ENCODE data around the gene RILP.

DNA sequence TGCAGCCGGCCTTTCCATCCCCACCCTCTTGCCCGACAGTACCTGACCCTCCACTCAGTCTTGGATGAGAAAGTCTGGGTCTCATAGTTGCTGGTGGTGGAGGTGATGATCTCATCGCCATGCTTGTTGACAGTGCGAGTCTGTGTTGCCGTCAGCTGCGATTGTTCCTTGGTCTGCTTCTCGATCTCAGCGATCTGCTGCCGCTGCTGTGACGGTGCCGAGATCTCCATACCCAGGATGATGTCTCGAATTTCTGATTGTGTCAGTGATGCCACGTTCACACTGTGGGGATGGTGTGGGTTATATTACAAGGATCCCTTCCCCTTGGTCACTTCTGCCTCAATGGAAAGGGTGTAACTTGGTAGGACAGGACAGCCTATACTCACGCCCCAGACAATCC lies 4.1 kb upstream of the RILP start:
- TF ChIP-seq, protein P1, sequence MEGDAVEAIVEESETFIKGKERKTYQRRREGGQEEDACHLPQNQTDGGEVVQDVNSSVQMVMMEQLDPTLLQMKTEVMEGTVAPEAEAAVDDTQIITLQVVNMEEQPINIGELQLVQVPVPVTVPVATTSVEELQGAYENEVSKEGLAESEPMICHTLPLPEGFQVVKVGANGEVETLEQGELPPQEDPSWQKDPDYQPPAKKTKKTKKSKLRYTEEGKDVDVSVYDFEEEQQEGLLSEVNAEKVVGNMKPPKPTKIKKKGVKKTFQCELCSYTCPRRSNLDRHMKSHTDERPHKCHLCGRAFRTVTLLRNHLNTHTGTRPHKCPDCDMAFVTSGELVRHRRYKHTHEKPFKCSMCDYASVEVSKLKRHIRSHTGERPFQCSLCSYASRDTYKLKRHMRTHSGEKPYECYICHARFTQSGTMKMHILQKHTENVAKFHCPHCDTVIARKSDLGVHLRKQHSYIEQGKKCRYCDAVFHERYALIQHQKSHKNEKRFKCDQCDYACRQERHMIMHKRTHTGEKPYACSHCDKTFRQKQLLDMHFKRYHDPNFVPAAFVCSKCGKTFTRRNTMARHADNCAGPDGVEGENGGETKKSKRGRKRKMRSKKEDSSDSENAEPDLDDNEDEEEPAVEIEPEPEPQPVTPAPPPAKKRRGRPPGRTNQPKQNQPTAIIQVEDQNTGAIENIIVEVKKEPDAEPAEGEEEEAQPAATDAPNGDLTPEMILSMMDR (IDR thresholded peaks at IDR 0.05) = no peak
- TF ChIP-seq POLR2A (IDR thresholded peaks at IDR 0.05) = no peak
